Thyroid gland (tissue), 4 donors: ENCODE results near the gene ANKRD33B. TPM values are rescaled to one million over a fixed set of nuclear protein-coding genes. Genes with fewer than 3 reads are reported as not detected.
A peak's percentile ranks its signal among the peaks of the same experiment; 100 is the strongest.
"Not testable (repeated sequence)": the region's sequence is repeated elsewhere in the genome, so short reads cannot be mapped to it uniquely, and the experiment has no call there.

Source experiments
- DNase-seq, 2 donors: peaks; one replicate each; pipeline ENCODE4 v3.0.0-alpha.2; 2019
- H3K27ac ChIP-seq, 3 donors: fragments of 200-600 bp; sonication (generic); 1 replicate in 2 of 3; 2 replicates in 1 of 3; pipeline ENCODE4 v1.5.1; 2016 to 2019; ENCODE audit warnings: mild to moderate bottlenecking in 1 of 3, moderate library complexity in 1 of 3
- H3K27me3 ChIP-seq: fragments of 200-600 bp; sonication (generic); one replicate; pipeline ENCODE4 v1.5.1; 2019
- H3K36me3 ChIP-seq, 2 donors: fragments of 200-600 bp; sonication (generic); one replicate each; pipeline ENCODE4 v1.5.1; 2016 to 2019
- H3K4me1 ChIP-seq, 2 donors: fragments of 200-600 bp; sonication (generic); one replicate each; pipeline ENCODE4 v1.5.1; 2017 to 2019
- H3K4me3 ChIP-seq, 3 donors: fragments of 200-600 bp; sonication (generic); replicated peaks in 1 of 3; 1 replicate in 2 of 3; 2 replicates in 1 of 3; pipeline ENCODE4 v1.5.1; 2016; ENCODE audit warnings: mild to moderate bottlenecking in 1 of 3
- H3K9me3 ChIP-seq: fragments of 200-600 bp; sonication (generic); one replicate; pipeline ENCODE4 v1.5.1; 2017
- CTCF ChIP-seq, 6 experiments: fragments of 200-600 bp in 3 of 6; fragments of 450-650 bp in 3 of 6; sonication (generic) in 3 of 6; IDR thresholded peaks; one replicate each; pipeline ENCODE4 v1.5.1; 2016 to 2019; ENCODE audit warnings: antibody characterized with exemption in 6 of 6, mild to moderate bottlenecking in 2 of 6, inconsistent platforms in 1 of 6, moderate library complexity in 1 of 6
- POLR2A ChIP-seq, 2 donors: fragments of 450-650 bp; IDR thresholded peaks; one replicate each; pipeline ENCODE4 v1.6.1; 2017; ENCODE audit warnings: antibody characterized with exemption in 2 of 2, mild to moderate bottlenecking in 2 of 2, moderate library complexity in 1 of 2
- WGBS, 2 donors: methylation state at CpG; one replicate each; pipeline ENCODE4 v1.1.5; 2017; 5-methylcytosine and 5-hydroxymethylcytosine counted together
- intact Hi-C: fragments of 100-400 bp; cut with DNase I; formaldehyde crosslinking; loops from one replicate; pipeline ENCODE4 v1.15.1; 2023
- total RNA-seq, 4 donors: library from RNA; depleted of rRNA; stranded (reverse); fragments of >200 nt; gene quantifications; one replicate each; pipeline ENCODE4 v1.2.3, GENCODE V29; 2016

Gene ANKRD33B
- total RNA-seq, 4 donors from 2014 or later = 0.67 to 1.6 (median 1.1) TPM

- Histone ChIP-seq H3K4me3 (no peak overlapping the region), H3K27ac (peak overlapping the region; percentile 7 to 49 (median 18)), H3K9me3 (no peaks in the 10 kb centered on the region), H3K27me3 (no peaks in the 10 kb centered on the region), H3K4me1 (peaks cover 8 to 16% of the 10 kb centered on the region in 2 donors), H3K36me3 (no peaks in the 10 kb centered on the region)
- peak; percentile 88 for DNase-seq
- TF ChIP-seq POLR2A (IDR thresholded peaks at IDR 0.05) = no peak
- TF ChIP-seq CTCF (IDR thresholded peaks at IDR 0.05) = no peak
- 26 to 36% methylated on average over 13 of the region's 13 CpGs for WGBS, 2 donors
- intact Hi-C loops = no loop called here
Observed at GRCh38 chr5:10607023-10607665, 43.3 kb downstream of the ANKRD33B start.

GRCh38 chr5:10607666-10608073 lies 43.8 kb downstream of the ANKRD33B start:
- 13 to 31% methylated on average over 5 of the region's 5 CpGs for WGBS, 2 donors
- peaks cover 8 to 16% of the 10 kb centered on the region in 2 donors for H3K4me1 ChIP-seq
- intact Hi-C loops = no loop called here
- no peaks in the 10 kb centered on the region for H3K36me3 ChIP-seq
- H3K27ac ChIP-seq = peak overlapping the region; percentile 7 to 49 (median 18)
- no peak for TF ChIP-seq POLR2A (IDR thresholded peaks at IDR 0.05)
- peak in 2 of 6 experiments; percentile 24 to 26 for TF ChIP-seq CTCF (IDR thresholded peaks at IDR 0.05)
- DNase-seq = peak; percentile 55 to 65
- H3K9me3 ChIP-seq = no peaks in the 10 kb centered on the region
- H3K27me3 ChIP-seq = no peaks in the 10 kb centered on the region
- H3K4me3 ChIP-seq = no peak overlapping the region

DNA sequence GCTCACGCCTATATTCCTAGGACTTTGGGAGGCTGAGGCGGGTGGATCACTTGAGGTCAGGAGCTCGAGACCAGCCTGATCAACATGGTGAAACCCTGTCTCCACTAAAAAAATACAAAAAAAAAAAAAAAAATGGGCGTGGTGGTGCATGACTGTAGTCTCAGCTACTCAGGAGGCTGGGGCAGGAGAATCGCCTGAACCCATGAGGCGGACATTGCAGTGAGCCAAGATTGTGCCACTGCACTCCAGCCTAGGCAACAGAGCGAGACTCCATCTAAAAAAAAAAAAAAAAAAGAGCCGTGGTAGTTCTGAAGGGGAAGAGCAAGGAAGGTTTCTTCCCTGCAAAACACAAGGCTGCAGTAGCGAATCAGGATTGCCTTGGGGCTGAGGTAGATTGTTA lies 44.2 kb downstream of the ANKRD33B start:
- H3K4me3 ChIP-seq, H3K36me3 ChIP-seq, H3K9me3 ChIP-seq, DNase-seq, intact Hi-C loops, H3K27me3 ChIP-seq: not testable (repeated sequence)
- 69 to 73% methylated on average over 9 of the region's 9 CpGs for WGBS, 2 donors
- Histone ChIP-seq H3K4me1 (peaks cover 8 to 16% of the 10 kb centered on the region in 2 donors), H3K27ac (peak overlapping the region; percentile 7 to 49 (median 18))

GRCh38 chr5:10610058-10610457 lies 46.2 kb downstream of the ANKRD33B start:
- DNase-seq = no peak
- Histone ChIP-seq H3K27me3 (no peaks in the 10 kb centered on the region), H3K4me3 (no peak overlapping the region), H3K36me3 (no peaks in the 10 kb centered on the region), H3K27ac (no peak overlapping the region), H3K4me1 (peaks cover 8 to 16% of the 10 kb centered on the region in 2 donors), H3K9me3 (no peaks in the 10 kb centered on the region)
- TF ChIP-seq POLR2A (IDR thresholded peaks at IDR 0.05) = no peak
- TF ChIP-seq CTCF (IDR thresholded peaks at IDR 0.05) = no peak
- 82 to 85% methylated on average over 6 of the region's 6 CpGs for WGBS, 2 donors
- intact Hi-C loops = no loop called here

- Histone ChIP-seq H3K36me3 (no peaks in the 10 kb centered on the region), H3K4me1 (peaks cover 8 to 16% of the 10 kb centered on the region in 2 donors), H3K9me3 (no peaks in the 10 kb centered on the region), H3K27ac (no peak overlapping the region), H3K4me3 (no peak overlapping the region), H3K27me3 (no peaks in the 10 kb centered on the region)
- intact Hi-C loops = no loop called here
- no peak for DNase-seq
- 86 to 96% methylated on average over 4 of the region's 4 CpGs for WGBS, 2 donors
- TF ChIP-seq CTCF (IDR thresholded peaks at IDR 0.05) (no peak), POLR2A (IDR thresholded peaks at IDR 0.05) (no peak)
Observed at GRCh38 chr5:10611290-10611689, 47.4 kb downstream of the ANKRD33B start.
